ENCODE results near the gene KNOP1.

Gene KNOP1

DNA sequence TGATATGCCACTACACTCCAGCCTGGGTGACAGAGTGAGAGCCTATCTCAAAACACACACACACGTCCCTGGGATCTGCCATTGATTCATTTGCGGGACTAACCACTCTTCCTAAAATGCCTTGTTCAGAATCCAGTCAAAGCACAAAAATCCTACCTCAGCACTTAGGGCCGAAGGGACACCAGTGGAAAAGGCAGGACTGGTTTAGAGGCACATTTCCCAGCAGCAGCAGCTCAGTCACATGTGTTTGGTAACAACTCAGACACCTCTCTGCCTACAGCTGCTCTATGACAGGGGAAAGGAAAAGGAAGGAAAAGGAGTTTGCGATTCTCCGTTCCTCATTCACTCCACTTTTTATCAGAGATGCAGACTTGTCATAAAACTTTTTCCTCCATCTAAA lies 12.2 kb downstream of the KNOP1 start:
- DNase-seq = no peak

DNA sequence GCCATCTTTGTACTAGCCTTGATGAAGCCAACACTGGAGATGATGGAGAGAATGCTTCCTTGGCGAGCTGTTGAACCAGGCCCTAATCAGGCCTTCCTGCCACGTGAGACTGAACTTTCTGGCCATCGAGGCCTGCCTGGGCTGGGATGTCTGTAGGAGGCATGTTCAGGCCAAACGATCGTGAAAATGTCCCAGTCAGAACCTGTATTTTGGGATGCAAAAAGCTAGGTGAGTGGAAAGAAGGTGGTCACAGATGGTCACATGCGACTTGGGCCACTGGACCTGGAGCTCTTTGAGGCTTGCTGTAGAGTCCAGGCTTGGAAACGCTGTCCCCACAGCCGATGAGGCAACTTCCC lies 12.9 kb downstream of the KNOP1 start:
- DNase-seq = no peak

DNA sequence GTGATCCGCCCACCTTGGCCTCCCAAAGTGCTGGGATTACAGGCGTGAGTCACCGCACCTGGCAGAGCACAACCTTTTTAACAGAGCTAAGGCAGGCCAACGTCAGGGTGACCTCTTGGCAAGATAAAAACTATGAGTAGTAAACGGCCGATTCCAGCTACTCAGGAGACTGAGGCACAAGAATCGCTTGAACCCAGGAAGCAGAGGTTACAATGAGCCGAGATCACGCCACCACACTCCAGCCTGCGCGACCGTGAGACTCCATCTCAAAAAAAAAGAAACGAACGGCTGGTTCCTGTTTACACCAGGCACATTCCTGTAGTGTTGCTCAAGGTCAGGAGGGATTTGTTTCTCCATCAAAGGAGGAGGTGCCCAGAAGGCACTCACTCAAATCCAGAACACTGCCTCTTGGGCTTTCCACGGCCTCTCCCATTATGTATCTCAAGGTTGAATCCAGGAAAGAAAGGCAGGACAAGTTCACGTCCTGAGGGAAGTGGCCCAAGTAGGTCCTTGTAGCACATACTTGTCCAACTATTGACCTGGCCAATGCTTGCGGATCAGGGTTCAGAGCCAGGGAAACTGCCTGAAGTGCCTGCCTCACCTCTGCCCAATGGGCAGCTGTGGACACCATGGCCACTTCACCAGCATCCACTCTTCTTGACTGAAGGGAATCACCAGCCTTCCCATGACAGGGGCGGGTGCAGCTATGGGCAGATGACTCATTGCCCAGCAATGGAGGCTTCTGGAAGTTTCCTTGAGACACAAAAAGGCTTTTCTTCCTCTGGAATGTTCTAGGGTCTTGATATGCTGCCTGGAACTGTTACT lies 13.5 kb downstream of the KNOP1 start:
- no peak for DNase-seq

DNA sequence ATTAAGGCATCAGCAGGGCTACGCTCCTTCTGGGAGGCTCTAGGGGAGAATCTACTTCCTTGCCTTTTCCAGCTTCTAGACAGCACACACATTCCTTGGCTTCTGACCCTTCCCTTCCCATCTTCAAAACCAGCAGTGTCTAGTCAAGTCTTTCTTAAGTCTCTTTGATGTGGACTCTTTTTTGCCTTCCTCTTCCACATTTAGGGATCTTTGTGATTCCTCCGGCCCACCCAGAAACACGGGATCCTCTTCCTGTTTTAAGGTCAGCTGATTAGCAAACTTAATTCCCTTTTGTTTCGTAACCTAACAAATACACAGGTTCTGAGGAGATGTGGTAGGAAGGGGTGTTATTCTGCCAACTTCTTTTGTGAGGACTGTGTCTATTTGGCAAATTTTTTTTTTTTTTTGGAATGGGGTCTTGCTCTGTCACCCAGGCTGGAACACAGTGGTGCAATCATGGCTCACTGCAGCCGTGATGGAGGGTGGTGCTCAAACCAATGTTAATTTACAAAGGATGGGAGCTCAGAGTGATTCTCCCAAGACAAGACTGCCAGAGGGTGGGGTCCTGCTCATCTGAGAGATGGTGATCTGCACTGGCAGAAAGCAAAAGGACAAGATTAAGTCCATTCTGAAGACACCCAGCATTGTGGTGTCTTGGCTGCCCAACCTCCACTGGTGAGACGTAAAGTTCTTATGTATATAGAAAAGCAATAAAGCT lies 14.7 kb downstream of the KNOP1 start:
- no peak for DNase-seq

DNA sequence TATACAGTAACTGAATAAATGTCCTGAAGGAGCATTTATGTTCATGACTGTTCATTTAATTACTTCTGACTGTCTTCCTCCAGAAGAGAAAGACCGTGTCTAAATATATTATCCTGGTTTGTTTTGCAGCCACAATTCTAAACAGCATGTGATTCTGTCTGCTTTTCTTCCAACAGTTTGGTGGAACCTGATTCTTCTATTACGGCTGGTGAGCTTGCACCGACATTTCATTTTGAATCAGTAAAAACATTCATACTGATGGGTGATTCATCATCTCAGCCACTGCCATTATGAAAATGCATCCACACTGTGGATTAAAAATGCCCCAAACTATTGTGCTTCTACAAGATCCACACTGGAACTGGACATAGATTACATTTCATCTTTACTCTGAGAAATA lies 16.9 kb downstream of the KNOP1 start:
- DNase-seq = no peak

DNA sequence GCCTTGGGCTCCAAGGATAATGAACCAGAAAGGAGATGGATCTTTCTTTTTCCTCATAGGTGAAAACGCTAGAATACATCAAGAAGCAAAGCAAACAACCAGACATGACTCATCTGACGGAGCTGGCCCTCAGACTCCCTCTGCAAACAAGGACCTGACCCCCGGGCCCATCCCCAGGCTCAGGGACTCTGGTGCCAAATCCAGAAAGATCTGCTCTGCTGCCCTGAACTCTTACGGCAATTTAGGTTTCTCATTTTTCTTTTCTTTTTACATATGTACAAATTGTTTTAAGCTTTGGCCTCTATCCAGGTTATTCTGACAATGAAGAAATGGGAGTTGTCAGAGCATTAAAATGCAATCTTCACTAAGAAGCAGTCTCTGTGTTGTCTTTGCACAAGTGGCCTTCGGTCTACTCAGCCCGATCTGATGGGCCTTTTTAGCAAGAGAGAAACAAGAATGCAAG lies 17.7 kb downstream of the KNOP1 start:
- no peak for DNase-seq

DNA sequence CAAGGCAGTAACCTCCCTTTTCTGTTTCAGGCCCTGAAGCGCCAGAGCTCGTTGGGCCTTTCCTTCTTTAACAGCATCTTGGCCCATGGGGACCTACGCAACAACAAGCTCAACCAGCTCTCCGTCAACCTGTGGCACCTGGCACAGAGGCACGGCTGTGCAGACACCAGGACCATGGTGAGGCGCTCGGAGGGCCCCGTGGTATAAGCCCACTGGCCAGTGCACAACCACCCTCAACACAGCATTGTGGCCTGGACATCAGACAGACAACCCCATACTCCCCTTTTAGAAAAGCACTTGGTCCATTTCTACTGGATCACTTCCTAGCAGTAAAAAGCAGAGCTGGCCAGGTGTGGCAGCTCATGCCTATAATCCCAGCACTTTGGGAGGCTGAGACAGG lies 18.6 kb downstream of the KNOP1 start:
- no peak for DNase-seq

DNA sequence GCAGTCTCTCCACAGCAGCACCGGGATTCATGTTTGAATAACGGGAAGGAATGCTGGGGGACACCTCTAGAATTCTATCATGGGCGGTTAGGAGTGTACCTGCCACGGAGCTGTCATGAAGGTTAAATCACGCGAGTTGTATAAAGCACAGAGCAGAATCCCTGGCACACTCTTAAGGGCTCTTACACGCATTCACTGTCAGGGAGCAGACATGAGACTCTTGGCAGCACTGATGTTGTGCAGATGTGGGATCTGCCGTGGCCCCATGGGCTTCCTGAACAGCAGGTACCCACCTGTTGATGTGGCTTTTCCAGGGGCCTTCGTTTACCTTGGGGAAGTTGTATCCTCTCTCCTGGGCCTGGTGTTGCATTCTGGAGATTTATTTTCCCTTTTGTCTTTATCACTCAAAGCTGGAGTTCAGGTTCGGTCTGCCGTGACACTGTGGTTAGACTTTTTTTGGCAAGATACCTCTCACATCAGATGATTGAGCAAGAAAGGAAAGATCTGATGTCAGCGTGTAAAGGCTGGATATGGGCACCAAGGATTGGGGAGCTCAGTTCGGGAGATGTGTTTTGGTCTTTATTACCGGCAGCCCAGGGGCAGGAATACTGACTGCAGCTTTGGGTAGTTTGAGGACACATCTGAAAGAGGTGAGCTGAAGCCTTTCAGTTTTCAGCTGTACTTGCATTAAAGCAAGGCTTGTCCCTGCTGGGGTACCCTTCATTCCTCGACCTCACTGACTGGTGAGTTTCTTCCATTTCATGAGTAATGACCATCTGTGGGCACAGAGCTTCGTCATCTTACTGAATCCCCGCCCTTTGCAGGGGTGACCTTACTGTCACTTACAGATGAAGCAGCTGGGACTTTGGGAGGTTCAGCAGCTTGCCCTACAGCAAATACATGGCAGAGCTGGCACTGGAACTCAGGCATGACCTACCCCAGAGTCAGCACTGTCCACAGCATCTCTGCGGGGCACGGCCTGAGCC lies 19.3 kb downstream of the KNOP1 start:
- DNase-seq = no peak

DNA sequence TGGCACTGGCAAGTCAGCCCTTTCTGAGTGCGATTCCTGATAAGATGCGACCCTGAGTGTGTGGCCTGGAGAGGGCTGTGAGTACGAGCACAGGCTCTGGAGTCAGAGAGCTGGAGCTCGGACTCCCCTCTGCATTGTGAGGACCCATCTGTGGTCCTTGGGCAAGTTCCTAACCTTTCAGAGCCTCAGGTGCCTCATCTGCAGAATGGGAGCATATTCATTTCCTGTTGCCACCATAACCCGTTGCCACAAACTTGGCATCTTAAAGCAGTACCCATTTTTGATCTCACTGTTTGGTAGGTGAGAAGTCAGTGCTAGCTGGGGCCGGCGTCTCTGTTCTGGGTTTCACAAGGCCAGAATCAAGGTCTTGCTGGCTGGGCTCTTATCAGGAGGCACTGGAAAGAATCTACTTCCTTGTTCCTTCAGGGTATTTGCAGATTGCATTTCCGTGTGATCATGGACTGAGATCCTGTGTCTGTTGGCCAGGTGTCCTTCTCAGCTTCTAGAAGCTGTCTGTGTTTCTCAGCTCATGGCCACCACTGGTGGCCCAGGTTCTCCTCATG lies 20.2 kb downstream of the KNOP1 start:
- no peak for DNase-seq

DNA sequence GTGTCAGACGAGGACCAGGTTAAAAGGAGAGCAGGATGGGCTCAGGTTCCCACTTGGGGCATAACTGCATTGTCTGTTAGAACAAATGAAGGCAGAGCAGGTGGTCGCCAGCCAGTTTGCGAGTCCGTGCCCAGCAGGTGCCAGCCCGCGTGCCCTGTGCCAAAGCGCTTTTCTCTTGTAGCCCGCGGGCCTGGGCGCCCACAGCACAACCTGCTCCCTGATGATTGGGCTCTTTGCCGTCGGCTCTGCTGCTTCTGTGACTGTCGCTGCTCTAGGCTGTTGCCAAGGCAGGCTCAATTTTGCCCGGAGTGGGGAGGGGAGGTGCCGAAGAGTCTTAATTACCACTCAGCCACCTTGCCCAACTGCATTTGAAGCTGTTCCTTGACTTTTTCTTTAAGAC lies 21.1 kb downstream of the KNOP1 start:
- DNase-seq = no peak

DNA sequence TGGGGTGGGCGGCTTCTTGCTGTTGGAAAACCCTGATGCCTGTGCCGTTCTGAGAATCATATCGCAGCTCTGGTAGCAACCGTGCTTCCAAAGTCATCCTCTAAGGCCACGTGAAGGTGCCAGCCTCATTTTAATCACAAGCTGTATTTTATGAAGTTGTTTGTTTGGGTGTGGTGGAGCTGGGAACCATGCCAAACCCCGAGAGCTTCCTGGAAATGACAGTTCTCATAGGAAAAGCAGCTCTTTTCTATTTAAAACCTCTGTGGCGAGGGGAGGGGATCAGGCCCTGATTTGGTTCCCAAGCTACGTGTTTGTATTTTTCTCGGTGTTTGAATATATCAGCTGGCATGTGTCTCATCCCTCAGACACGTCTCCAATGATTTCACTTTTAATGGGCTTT lies 21.7 kb downstream of the KNOP1 start:
- DNase-seq = no peak

DNA sequence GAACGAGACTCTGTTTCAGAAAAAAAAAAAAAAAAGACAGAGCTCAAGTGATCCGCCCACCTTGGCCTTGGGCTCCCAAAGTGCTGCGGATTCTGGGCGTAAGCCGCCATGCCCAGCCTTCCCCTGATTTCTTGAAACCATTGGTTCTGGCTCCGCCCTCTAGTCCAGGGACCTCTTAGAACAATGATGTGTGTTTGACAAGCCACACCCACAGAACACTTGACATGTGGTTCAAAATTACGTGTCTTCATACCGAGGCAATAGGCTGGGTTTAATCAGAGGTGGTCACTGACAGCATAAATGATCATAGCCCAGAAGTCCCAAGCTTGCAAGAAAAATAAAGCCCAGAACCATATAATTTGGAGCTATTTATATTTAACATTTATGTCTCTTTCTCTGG lies 23.0 kb downstream of the KNOP1 start:
- DNase-seq = no peak

DNA sequence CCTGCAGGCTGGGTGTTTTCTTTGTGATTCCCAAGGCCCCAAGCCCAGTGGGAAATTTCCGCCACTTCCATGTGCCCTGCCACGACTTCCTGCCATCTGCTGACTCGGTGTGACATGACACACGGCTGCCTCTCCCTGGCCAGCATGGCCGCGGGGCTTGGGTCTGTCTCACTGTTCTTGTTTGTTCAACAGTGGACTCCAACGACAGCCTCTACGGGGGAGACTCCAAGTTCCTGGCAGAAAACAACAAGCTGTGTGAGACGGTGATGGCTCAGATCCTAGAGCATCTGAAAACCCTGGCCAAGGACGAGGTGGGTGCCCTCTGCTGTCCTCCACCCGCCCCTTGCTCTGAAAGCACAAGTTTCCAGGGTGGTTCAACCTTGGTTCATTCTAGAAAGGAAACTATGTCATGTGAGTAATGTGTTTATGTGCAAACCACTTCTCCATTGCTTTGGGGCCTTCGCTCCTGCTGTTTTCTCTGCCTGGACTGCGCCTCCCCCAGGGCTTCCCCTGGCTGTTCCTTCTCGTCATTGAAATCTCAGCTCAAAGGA lies 26.8 kb downstream of the KNOP1 start:
- DNase-seq = no peak

DNA sequence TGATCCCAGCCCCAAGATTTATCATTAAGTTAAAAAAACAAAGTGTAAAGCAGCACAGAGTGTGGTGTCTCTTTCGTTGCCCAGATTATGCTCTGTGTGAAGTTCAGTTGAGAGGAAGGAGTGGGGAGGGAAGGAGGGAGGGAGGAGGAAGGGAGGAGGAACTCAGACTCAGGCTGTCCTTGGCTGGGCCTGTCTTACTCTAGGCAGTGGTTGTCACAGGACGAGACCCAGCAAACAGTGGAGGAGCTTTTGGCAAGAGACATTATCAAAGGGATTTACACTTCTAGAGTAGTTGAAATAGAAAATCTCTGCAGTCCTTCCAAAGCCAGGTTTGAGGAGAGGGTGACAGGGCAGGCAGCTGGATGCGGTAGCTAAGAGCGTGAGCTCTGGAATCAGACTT lies 27.8 kb downstream of the KNOP1 start:
- no peak for DNase-seq

DNA sequence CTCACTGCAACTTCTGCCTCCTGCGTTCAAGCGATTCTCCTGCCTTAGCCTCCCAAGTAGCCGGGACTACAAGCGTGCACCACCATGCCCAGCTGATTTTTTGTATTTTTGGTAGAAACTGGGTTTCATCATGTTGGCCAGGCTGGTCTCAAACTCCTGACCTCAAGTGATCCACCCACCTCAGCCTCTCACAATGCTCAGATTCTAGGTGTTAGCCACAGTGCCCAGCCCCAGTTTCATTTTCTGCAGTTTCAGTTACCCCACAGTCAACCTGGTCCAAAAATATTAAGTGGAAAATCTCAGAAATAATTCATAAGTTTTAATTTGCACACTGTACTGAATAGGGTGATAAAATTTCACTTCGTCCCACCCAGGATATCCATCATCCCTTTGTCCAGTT lies 28.7 kb downstream of the KNOP1 start:
- DNase-seq = no peak

DNA sequence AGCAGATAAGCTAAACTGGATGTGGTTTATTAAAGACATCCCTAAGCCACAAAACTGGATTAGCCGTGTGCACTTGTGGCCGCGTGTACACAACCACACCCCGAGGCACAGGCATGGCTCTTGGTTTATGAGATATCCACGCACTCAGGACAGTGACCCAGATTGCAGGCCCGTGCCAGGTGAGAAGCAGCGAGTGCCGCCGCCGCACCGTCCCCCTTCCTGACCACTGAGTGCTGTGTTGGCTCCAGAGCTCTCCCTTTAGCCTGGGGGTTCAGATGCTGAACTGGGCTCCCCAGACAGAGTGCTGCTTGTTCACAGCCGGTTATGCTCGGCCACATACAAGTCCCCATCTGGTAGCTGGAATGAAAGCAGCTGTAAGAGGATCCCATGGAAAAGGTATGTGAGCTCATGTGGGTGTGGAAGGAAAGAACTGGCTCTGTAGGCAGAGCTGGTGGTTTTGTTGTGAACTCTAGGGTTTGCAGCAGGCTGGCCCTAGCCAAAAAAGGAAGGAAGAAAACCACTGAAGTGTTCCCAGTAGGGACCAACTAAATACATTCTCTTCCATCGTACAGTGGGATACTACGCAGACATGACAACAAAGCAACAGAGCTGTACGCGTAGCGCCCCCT lies 29.5 kb downstream of the KNOP1 start:
- no peak for DNase-seq

DNA sequence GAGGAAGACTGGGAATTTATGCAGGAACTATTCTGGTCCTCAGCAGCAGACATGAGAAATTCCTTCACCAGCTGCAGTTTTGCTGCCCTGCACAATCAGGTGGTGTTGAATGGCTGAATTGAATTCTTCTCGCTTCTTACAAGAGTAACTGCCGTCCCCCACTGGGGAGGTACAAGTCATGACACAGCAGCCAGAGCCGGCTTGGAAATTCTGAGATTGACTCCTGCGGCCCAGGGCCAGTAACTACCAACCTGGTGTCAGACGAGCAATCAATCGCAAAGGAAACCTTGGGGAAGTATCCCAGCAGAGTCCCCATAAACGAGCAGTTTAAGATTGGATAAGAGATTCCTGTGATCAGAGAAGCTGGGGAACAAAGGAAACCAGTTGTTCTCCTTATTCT lies 30.7 kb downstream of the KNOP1 start:
- DNase-seq = no peak

DNA sequence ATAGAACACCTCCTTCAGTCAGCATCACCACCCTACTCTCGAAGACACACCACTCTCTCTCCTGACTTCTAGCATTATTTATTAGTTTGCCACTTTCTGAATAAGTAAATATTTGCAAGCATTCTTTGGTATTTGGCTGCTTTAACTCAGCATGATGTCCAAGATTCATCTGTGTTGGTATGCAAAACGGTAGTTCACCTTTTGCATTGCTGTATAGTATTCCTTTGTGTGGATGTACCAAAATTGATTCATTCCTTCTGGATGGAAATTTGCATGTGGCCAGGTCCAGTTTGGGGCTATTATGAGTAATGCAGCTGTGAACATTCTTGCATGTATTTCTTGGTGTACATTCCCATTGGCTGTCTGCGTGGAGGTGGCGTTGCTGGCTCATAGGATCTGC lies 32.9 kb downstream of the KNOP1 start:
- DNase-seq = no peak

DNA sequence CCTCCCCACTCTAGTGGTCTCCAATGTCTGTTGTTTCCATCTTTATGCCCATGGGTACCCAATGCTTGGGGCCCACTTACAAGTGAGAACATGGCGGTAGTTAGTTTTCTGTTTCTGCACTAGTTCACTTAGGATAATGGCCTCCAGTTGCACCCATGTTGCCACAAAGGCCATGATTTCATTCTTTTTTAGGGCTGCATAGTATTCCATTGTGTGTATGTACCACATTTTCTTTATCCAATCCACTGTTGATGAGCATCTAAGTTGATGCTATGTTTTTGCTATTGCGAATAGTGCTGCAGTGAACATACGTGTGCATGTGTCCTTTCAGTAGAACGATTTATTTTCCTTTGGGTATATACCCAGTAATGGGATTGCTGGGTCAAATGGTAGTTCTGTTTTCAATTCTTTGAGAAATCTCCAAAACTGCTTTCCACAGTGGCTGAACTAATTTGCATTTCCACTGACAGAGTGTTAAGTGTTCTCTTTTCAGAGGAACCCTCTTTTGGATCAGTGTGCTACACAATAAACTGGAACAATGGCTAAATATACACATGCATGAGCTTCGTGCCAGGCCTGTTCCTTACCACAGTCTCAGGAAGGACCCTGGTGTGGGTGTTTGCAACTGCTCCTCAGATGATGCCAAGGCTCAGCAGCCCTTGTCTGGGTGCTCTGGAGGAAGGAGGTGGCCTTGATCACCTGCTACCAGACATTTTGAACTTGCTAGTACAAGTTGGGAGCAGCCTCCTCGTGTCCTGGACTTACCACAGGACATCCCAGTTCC lies 34.4 kb downstream of the KNOP1 start:
- no peak for DNase-seq

DNA sequence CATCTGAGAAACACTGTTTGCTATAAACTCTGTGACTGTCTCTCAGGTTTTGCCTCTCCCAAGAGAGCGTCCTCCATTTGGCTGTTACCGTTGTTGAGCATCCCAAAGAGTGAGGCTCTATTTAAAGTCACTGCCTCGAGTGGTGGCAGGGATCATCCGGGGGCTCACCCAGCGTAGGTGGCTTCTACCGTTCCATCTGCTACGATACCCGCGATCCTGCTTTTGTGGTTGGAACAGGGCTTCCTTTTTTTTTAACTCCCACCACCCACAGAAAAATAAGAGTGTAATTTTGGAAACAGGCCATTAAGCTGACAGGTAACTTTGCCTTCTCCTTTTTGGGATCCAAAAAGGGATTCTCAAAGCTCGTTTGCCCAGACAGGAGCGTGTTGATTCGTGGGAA lies 36.4 kb downstream of the KNOP1 start:
- no peak for DNase-seq

DNA sequence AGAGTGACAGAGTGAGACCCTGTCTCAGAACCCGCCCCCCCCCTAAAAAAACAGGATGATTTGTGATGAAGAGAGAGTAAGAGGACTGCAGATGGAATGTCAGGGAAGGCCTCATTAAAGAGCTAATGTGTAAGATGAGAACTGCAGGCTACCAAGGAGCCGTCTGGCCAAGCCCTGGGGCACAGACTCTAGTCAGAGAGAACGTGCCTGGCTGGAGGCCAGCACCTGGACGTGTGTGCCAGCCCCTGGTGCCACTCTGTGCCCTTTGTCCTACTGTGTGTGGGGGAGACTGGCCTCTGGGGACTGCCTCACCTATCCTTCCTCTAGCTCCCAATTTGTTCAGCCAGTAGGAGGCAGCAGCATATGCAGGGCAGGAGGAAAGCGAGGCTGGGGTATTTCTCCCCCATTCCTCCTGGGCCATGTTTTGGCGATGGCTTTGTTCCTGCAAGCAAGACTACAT lies 37.1 kb downstream of the KNOP1 start:
- DNase-seq = no peak

Data from 8988T (cell line).